Uterus (tissue), 2 donors: ENCODE measurements around the gene FHIT.
"Not testable (repeated sequence)": the region's sequence is repeated elsewhere in the genome, so short reads cannot be mapped to it uniquely, and the experiment has no call there.

Experiments
- POLR2A ChIP-seq, 2 donors: fragments of 450-650 bp; IDR thresholded peaks; one replicate each; pipeline ENCODE4 v1.6.1; 2016; ENCODE audit warnings: antibody characterized with exemption in 2 of 2, mild to moderate bottlenecking in 1 of 2, moderate library complexity in 1 of 2
- TF ChIP-seq, protein P1 (sequence below), 4 experiments: fragments of 200-600 bp in 2 of 4; fragments of 450-650 bp in 2 of 4; sonication (generic) in 2 of 4; IDR thresholded peaks; one replicate each; pipeline ENCODE4 v1.5.1; 2016 to 2019; ENCODE audit warnings: antibody characterized with exemption in 4 of 4, mild to moderate bottlenecking in 2 of 4, moderate library complexity in 1 of 4

GRCh38 chr3:59802453-59802852 is 1448.8 kb downstream of the FHIT start:
- TF ChIP-seq, protein P1, sequence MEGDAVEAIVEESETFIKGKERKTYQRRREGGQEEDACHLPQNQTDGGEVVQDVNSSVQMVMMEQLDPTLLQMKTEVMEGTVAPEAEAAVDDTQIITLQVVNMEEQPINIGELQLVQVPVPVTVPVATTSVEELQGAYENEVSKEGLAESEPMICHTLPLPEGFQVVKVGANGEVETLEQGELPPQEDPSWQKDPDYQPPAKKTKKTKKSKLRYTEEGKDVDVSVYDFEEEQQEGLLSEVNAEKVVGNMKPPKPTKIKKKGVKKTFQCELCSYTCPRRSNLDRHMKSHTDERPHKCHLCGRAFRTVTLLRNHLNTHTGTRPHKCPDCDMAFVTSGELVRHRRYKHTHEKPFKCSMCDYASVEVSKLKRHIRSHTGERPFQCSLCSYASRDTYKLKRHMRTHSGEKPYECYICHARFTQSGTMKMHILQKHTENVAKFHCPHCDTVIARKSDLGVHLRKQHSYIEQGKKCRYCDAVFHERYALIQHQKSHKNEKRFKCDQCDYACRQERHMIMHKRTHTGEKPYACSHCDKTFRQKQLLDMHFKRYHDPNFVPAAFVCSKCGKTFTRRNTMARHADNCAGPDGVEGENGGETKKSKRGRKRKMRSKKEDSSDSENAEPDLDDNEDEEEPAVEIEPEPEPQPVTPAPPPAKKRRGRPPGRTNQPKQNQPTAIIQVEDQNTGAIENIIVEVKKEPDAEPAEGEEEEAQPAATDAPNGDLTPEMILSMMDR (IDR thresholded peaks at IDR 0.05): not testable (repeated sequence)
- not testable (repeated sequence) for TF ChIP-seq POLR2A (IDR thresholded peaks at IDR 0.05)
